ENCODE data around the gene SS18.

SS18 gene

GRCh38 chr18:26071725-26072124, 18.7 kb downstream of the SS18 start:
- DNase-seq (ENCODE audit: low read depth): no peak

- DNase-seq (ENCODE audit: low read depth): no peak
Observed at GRCh38 chr18:26071020-26071419, 19.4 kb downstream of the SS18 start.

- no peak for DNase-seq (ENCODE audit: low read depth)
Observed at GRCh38 chr18:26059357-26059756, 31.1 kb downstream of the SS18 start.

GRCh38 chr18:26057344-26057773, 33.1 kb downstream of the SS18 start:
- no peak for DNase-seq (ENCODE audit: low read depth)

- DNase-seq (ENCODE audit: low read depth): no peak
Observed at GRCh38 chr18:26056291-26056690, 34.1 kb downstream of the SS18 start.

- DNase-seq (ENCODE audit: low read depth): no peak
Observed at GRCh38 chr18:26052505-26052904, 37.9 kb downstream of the SS18 start.

- no peak for DNase-seq (ENCODE audit: low read depth)
Observed at GRCh38 chr18:26051843-26052242, 38.6 kb downstream of the SS18 start.

- DNase-seq (ENCODE audit: low read depth): no peak
Observed at GRCh38 chr18:26046419-26047077, 43.9 kb downstream of the SS18 start.

- DNase-seq (ENCODE audit: low read depth): no peak
Observed at GRCh38 chr18:26044807-26045206, 45.6 kb downstream of the SS18 start.

- DNase-seq (ENCODE audit: low read depth): no peak
Observed at GRCh38 chr18:26040051-26040656, 50.3 kb downstream of the SS18 start.

- DNase-seq (ENCODE audit: low read depth): no peak
Observed at GRCh38 chr18:26039203-26039602, 51.2 kb downstream of the SS18 start.

- DNase-seq (ENCODE audit: low read depth): no peak
Observed at GRCh38 chr18:26036635-26037034, 53.8 kb downstream of the SS18 start.

GRCh38 chr18:26034850-26035497, 55.4 kb downstream of the SS18 start:
- no peak for DNase-seq (ENCODE audit: low read depth)

GRCh38 chr18:26022585-26022984, 67.8 kb downstream of the SS18 start:
- DNase-seq (ENCODE audit: low read depth): no peak

- no peak for DNase-seq (ENCODE audit: low read depth)
Observed at GRCh38 chr18:26021061-26021754, 69.2 kb downstream of the SS18 start.

GRCh38 chr18:26017929-26018328, 72.5 kb downstream of the SS18 start:
- no peak for DNase-seq (ENCODE audit: low read depth)

- DNase-seq (ENCODE audit: low read depth): no peak
Observed at GRCh38 chr18:26014462-26014861, 76.0 kb downstream of the SS18 start.

GRCh38 chr18:26008619-26009018, 81.8 kb downstream of the SS18 start:
- DNase-seq (ENCODE audit: low read depth): no peak

GRCh38 chr18:26008096-26008495, 82.3 kb downstream of the SS18 start:
- no peak for DNase-seq (ENCODE audit: low read depth)

GRCh38 chr18:26005950-26006349, 84.5 kb downstream of the SS18 start:
- DNase-seq (ENCODE audit: low read depth): no peak

GRCh38 chr18:26004832-26005231, 85.6 kb downstream of the SS18 start:
- DNase-seq (ENCODE audit: low read depth): no peak

- no peak for DNase-seq (ENCODE audit: low read depth)
Observed at GRCh38 chr18:26003817-26004216, 86.6 kb downstream of the SS18 start.

GRCh38 chr18:26003356-26003755, 87.1 kb downstream of the SS18 start:
- no peak for DNase-seq (ENCODE audit: low read depth)

All from HS-27A (cell line).